ENCODE measurements around the gene DST.
A peak's percentile ranks its signal among the peaks of the same experiment; 100 is the strongest.

Gene DST

DNA sequence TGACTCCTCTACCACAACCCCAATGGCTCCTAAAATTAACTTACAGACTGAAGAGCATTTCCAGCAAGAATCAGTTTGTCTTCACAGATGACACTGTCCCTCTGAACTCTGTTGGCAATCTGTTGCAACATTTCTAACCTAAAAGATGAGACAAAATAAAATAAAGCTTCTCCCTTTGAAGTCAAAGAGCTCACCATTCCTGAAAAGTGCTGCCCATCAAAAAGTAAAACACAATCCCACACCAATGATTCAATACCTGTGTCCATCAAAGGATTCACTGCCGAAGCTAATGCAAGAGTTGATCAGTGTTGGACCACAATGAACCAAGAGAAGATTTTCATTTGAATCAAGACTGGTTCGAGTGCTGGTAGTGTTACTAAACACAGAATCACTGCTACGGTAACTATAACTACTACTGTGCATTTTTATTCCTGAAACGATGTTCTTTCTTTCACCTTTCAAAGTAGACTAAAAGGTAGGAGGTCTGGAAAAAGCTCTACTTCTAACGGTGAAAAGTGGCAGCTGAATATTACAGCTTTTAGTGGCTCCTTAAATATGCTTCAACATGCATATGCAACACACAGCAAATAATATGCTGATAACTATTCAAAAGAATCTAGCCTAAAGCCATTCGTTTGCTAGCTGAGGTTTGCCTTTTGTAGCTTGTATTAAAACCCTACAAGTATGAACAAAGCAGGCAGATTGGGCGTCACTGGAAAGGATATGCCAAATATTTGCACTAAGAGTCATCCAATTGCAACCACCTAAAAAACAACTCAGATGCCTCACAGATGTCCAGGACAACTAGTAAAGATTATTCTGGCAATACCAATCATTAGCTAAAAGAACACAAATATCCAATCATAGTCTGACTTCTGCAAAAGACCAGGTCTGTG, at the start of gene DST:
Gene DST, minus strand, starts transcription at position 524 of the 896 bp plus-strand sequence.
- no peak for DNase-seq

DNA sequence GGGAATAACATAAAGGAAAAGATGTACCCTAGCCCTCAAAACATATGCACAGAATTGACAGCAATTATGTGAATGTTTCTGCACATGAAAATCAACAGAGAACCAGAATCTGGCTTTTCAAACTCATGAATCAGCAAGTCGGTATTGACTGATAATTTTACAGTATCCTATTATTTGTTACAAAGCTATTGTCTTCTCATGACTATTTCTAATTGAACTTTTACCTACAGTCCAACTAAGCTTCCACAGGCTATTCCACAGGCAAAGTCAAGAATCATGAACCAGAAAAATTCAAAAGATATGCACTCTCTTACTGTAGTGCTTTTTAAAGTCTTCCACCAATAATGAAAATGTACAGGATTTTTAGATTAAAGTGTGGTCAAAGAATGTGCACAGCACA, 49.1 kb upstream of the DST start:
- DNase-seq = no peak

DNA sequence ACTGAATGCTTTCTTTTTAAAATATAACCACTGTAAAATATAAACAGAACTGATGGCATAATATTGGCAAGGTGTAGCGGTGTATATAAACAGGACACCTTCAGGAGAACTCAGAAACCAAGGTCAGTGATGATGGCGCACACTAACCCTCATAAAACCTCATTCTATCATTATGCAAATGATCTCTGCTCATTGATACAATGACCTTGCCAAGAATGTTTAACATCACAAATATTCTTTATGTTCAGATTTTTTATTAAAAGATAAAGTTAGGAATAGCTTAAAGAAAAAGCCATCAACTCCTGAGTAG, 48.6 kb upstream of the DST start:
- no peak for DNase-seq

DNA sequence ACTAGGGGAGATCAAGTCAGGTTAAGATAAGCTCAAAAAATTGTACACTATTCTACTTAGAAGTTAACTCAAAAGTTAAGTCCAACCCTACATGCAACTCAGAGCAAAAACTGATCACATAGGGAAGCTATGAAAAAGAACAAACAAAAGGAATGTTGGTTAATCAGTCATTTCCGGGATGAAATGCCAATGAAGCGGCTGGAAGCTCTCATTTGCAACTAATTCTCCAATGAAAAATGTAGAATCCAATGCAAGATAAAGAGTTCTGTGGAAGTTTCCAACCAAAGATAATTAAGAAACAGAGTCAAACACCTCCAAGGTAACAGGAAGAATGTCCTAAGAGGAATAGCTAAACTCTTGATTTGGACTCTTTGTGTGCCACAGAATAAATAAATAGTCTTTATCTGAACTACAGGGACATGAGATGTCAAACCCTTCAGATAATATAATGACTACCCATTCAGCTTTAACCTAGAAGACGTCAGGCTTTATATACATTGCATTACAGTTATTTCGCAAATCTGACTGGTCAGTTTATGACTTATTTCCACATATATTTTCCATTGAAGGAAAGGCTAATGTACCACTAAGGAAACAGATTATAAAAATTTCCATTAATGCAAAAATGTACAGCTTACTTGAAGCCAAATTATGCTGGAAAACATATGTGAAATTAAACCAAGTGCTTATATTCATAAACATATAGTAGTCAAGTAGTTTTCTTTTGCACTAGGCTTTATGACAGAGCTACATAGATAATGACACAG, 48.0 kb upstream of the DST start:
- no peak for DNase-seq

- DNase-seq = no peak
Observed at GRCh38 chr6:56689663-56690062, 47.0 kb upstream of the DST start.

DNA sequence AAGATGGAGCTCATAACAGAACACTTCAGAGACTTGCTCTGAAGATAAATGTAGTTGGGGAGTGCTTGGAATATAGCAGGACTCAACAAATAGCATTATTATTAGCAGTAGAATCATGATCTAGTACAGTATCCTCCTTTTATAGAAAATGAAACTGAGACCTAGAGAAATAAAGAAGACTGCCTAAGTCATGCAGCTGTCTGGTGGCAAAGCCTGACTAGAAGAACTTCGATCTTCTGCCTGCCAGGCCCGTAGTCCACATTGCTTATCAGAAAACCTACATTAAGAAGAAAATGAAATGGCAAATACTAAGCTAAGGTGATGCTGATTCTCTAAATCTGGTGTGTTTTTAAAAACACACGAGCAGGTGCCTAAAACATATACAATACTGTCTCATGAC, 46.4 kb upstream of the DST start:
- DNase-seq = no peak

DNA sequence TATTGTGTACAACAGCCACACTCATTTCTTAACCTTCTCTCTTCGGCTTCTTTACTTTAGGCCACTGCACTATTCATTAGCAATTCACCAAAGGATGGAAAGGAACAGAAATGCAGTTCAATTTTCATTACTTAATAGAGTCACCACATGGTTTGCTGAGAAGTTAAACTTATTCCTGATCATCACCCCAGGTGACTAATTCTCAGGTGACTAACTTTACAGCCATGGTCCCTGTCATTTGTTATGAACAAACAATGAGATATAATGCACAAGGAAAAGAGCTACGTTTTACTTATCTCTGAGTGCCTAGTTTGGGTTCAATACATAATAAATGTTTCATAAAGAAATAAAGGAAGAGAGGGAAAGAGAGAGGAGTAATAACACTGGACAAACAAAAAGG, 45.8 kb upstream of the DST start:
- no peak for DNase-seq

- DNase-seq = no peak
Observed at GRCh38 chr6:56687551-56687950, 44.9 kb upstream of the DST start.

DNA sequence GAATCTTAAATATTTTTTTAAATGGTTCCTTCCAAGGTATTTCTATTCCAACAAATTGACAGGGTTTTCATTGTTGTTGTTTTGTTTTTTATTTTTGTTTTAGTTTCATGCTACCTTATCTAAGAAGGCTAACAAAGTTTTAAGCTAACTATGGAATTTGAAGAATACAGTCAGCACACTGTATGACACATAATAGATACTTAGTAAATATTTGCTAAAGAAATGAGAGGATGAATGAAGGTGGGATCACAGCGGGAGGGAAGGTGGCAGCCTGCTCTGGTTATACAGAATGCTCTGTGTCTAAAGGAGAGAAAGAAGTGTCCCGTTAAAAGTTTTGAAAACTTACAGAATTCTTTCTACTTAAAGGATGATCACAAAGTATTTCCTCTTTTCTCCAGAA, 43.7 kb upstream of the DST start:
- DNase-seq = no peak

- DNase-seq = no peak
Observed at GRCh38 chr6:56685994-56686393, 43.3 kb upstream of the DST start.

DNA sequence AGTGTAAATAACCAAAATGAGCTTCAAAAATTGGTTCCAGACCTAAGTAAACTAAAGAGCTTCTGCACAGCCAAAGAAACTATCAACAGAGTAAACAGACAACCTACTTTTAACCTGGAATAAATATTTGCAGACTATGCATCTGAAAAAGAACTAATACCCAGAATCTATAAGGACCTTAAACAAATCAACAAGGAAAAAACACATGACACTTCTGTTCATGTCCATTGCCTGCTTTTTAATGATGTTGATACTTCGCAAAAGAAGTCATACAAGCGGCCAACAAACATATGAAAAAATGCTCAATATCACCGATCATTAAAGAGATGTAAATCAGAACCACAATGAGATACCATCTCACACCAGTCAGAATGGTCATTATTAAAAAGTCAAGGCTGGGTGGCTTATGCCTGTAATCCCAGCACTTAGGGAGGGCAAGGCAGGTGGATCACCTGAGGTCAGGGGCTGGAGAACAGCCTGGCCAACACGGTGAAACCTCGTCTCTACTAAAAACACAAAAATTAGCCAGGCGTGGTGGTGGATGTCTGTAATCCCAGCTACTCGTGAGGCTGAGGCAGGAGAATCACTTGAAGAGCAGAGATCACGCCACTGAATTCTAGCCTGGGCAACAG, 42.5 kb upstream of the DST start:
- no peak for DNase-seq

GRCh38 chr6:56684342-56685101, 41.8 kb upstream of the DST start:
- DNase-seq = no peak

- DNase-seq = no peak
Observed at GRCh38 chr6:56683882-56684281, 41.2 kb upstream of the DST start.

DNA sequence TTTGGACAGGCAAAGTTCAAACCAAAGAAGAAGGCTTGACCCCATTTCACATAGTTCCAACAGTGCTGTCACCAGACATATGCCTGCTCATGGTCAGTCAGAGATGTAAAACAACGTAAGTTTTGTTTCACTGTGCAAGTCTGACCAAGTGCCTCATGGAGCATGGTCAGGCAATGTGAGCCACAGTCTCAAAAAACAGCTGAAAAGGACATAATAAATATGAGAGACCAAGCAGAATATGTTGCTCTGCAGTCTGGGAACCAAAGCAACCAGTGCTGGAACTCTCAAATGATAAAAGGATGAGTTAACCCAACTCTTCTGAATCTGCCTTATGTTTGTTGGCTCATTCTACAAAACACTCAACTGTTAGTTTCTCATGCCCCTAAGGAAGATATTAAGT, 39.9 kb upstream of the DST start:
- DNase-seq = no peak

DNA sequence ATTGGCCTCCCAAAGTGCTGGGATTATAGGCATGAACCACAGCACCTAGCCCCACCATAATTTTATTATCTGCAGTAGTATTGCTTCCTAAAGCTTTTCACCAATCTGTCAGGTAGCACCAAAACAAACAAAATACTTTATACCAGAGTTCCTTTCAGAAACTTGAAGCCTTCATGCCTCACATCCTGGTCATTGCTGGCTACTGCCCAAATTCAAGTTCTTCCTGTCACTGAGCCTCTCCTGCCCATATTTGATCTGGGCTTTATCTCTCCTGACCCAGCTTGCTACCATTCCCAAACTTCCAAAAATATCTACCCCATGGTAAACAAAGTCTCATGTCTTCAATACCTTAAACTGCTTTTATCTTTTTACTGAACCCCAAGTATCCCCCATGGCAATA, 34.9 kb upstream of the DST start:
- DNase-seq = no peak

- peak; percentile 98 for DNase-seq
Observed at GRCh38 chr6:56671651-56672461, 29.2 kb upstream of the DST start.

GRCh38 chr6:56671160-56671559, 28.5 kb upstream of the DST start:
- DNase-seq = peak; percentile 76

GRCh38 chr6:56669041-56669440, 26.4 kb upstream of the DST start:
- DNase-seq = no peak

- DNase-seq = no peak
Observed at GRCh38 chr6:56668158-56668557, 25.5 kb upstream of the DST start.

DNA sequence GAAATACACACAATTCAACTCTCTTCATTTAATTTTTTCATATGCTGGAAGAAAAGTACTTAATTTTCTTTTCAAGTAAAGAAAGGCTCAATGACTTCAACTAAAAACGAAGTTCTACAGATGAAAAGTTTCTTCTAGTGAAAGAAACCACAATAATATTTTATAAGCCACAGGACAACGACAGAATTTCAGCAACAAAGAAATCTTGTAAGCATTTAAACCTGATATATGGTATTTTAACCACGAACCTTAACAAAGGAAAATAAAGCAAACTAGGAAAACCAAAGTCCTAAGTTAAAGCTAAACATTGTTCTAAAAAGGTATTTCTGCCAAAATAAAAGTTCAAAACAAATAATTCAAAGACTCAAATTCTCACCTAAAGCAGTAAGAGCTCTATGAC, 24.6 kb upstream of the DST start:
- DNase-seq = no peak

DNA sequence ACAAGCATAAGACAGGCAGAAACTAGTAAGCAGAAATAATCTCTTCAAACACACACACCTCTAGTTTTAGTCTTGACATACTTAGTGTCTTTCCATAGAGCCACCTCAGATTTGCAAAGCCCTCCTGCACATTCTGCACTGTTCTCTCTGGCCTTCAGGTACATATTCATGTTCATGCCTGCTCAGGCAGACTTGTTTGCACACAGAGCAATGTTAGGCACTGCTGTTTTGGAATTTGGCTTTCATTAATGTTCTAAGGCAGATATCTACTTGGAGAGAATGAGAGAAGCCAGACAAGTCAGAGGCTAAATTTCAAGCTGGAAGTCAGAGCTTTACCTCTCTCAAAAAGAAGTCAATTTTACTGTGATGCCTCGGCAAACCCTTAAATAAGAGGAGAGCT, 21.3 kb upstream of the DST start:
- DNase-seq = peak; percentile 70

DNA sequence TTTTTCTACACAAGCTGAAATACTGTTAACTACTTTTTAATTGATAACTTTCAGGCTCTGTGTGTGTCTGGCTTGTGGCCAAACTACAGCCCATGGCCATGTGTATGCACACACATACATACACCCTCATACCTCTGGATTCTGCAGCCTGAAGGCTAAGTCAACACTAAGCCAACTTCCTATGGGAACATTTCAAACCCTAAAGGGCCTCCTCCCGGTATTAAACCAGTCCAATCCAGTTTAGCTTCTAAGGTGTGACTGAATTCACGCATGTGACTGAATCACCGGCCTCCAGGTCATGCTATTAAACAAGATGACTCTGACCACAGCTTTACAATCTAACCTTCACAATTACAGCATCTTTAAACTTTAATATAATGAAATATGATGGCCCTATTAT, 20.7 kb upstream of the DST start:
- peak; percentile 37 for DNase-seq
